GM23338 (cell line): ENCODE measurements around the gene NT5C1A. TPM values are rescaled to one million over a fixed set of nuclear protein-coding genes. Genes with fewer than 3 reads are reported as not detected.
A peak's percentile ranks its signal among the peaks of the same experiment; 100 is the strongest.

Experiments used
- ATAC-seq: fragments of 200-7000 bp; cut with Tn5 transposase; 3 replicates; pipeline ENCODE4 v1.9.1; 2020
- DNase-seq: peaks from one replicate; pipeline ENCODE4 v3.0.0-alpha.2; 2015; ENCODE audit warnings: low spot score
- H2AFZ ChIP-seq: fragments of 200-600 bp; sonication (generic); 2 replicates; pipeline ENCODE4 v1.8.0; 2016; ENCODE audit warnings: antibody characterized with exemption, mild to moderate bottlenecking, moderate library complexity
- H3F3A ChIP-seq: fragments of 200-600 bp; sonication (generic); replicated peaks from 2 replicates; pipeline ENCODE4 v1.8.0; 2017; ENCODE audit warnings: antibody characterized with exemption, mixed run types, low read depth
- H3K27ac ChIP-seq: fragments of 200-600 bp; sonication (generic); 2 replicates; pipeline ENCODE4 v1.6.1; 2016; ENCODE audit warnings: low read depth
- H3K27me3 ChIP-seq: fragments of 200-600 bp; sonication (generic); 2 replicates; pipeline ENCODE4 v1.8.0; 2016; ENCODE audit warnings: mild to moderate bottlenecking, mixed run types, moderate library complexity; ENCODE audit not compliant: insufficient read depth
- H3K36me3 ChIP-seq: fragments of 200-600 bp; sonication (generic); 2 replicates; pipeline ENCODE4 v1.8.0; 2016; ENCODE audit warnings: mild to moderate bottlenecking; ENCODE audit not compliant: insufficient read depth
- H3K4me1 ChIP-seq: fragments of 200-600 bp; sonication (generic); 2 replicates; pipeline ENCODE4 v1.8.0; 2016; ENCODE audit warnings: mild to moderate bottlenecking, moderate library complexity; ENCODE audit not compliant: insufficient read depth
- H3K4me2 ChIP-seq: fragments of 200-600 bp; sonication (generic); 2 replicates; pipeline ENCODE4 v1.7.1; 2017; ENCODE audit warnings: mixed run types
- H3K4me3 ChIP-seq: fragments of 200-600 bp; sonication (generic); 2 replicates; pipeline ENCODE4 v1.6.1; 2016; ENCODE audit warnings: mixed run types
- H3K79me2 ChIP-seq: fragments of 200-600 bp; sonication (generic); replicated peaks from 2 replicates; pipeline ENCODE4 v1.8.0; 2017; ENCODE audit warnings: mild to moderate bottlenecking; ENCODE audit not compliant: insufficient read depth
- H3K9me2 ChIP-seq: fragments of 200-600 bp; sonication (generic); 2 replicates; pipeline ENCODE4 v1.8.0; 2017; ENCODE audit not compliant: insufficient read depth
- H4K20me1 ChIP-seq: fragments of 200-600 bp; sonication (generic); replicated peaks from 2 replicates; pipeline ENCODE4 v1.8.0; 2017; ENCODE audit warnings: mild to moderate bottlenecking; ENCODE audit not compliant: insufficient read depth
- H3K27ac Mint-ChIP-seq: 2 replicates; pipeline ENCODE4 v1.8.0; 2020; ENCODE audit warnings: inconsistent platforms, mild to moderate bottlenecking, moderate library complexity, mixed read lengths
- H3K27me3 Mint-ChIP-seq: 3 replicates; pipeline ENCODE4 v1.8.0; 2022; ENCODE audit warnings: low read depth, mild to moderate bottlenecking, moderate library complexity, mixed read lengths, inconsistent platforms; ENCODE audit not compliant: insufficient read depth, poor library complexity
- H3K36me3 Mint-ChIP-seq: 3 replicates; pipeline ENCODE4 v1.8.0; 2021; ENCODE audit warnings: low read depth, mild to moderate bottlenecking, inconsistent platforms, moderate library complexity, mixed read lengths
- H3K4me1 Mint-ChIP-seq: 3 replicates; pipeline ENCODE4 v1.8.0; 2020; ENCODE audit warnings: mild to moderate bottlenecking, inconsistent platforms, mixed read lengths
- H3K4me3 Mint-ChIP-seq: 3 replicates; pipeline ENCODE4 v1.8.0; 2021; ENCODE audit warnings: moderate library complexity, mild to moderate bottlenecking, inconsistent platforms, mixed read lengths
- H3K9me3 Mint-ChIP-seq: 3 replicates; pipeline ENCODE4 v1.8.0; 2020; ENCODE audit warnings: moderate library complexity, mild to moderate bottlenecking, inconsistent platforms, mixed read lengths
- CREB1 ChIP-seq: fragments of 250-450 bp; sonication (Bioruptor Pico); IDR thresholded peaks from 2 replicates; pipeline ENCODE4 v1.5.0; 2020; ENCODE audit warnings: low read depth, mild to moderate bottlenecking, moderate library complexity
- CTCF ChIP-seq, 2 experiments: fragments of 200-600 bp in 1 of 2; sonication (generic) in 1 of 2; conservative IDR thresholded peaks; 2 replicates each; pipeline versions ENCODE4 v1.5.1 to v1.6.1; 2016 to 2017; ENCODE audit warnings: antibody characterized with exemption in 2 of 2, low read depth in 2 of 2, mild to moderate bottlenecking in 2 of 2, moderate library complexity in 1 of 2
- ETS1 ChIP-seq: IDR thresholded peaks from 2 replicates; pipeline ENCODE4 v1.6.1; 2016; ENCODE audit warnings: antibody characterized with exemption
- EZH2 ChIP-seq: fragments of 200-600 bp; sonication (generic); IDR thresholded peaks from one replicate; pipeline ENCODE4 v1.8.0; 2017; ENCODE audit warnings: antibody characterized with exemption, mild to moderate bottlenecking, low read depth; ENCODE audit not compliant: unreplicated experiment
- EZH2phosphoT487 ChIP-seq: fragments of 200-600 bp; sonication (generic); IDR thresholded peaks from one replicate; pipeline ENCODE4 v1.8.1; 2018; ENCODE audit warnings: antibody characterized with exemption; ENCODE audit not compliant: unreplicated experiment
- JUNB ChIP-seq: IDR thresholded peaks from one replicate; pipeline ENCODE4 v1.6.1; 2016; ENCODE audit warnings: antibody characterized with exemption; ENCODE audit not compliant: unreplicated experiment
- NANOG ChIP-seq: IDR thresholded peaks from 2 replicates; pipeline ENCODE4 v1.6.1; 2016; ENCODE audit warnings: antibody characterized with exemption, borderline replicate concordance
- POLR2AphosphoS5 ChIP-seq: IDR thresholded peaks from 2 replicates; pipeline ENCODE4 v1.6.1; 2016; ENCODE audit warnings: antibody characterized with exemption, low read depth
- REST ChIP-seq: IDR thresholded peaks from one replicate; pipeline ENCODE4 v1.6.1; 2018; ENCODE audit warnings: antibody characterized with exemption; ENCODE audit not compliant: unreplicated experiment
- STAT1 ChIP-seq: IDR thresholded peaks from one replicate; pipeline ENCODE4 v1.6.1; 2016; ENCODE audit warnings: antibody characterized with exemption; ENCODE audit not compliant: unreplicated experiment
- ZNF114 ChIP-seq: fragments of 250-450 bp; sonication (Bioruptor Pico); IDR thresholded peaks from 2 replicates; pipeline ENCODE4 v1.5.0; 2020; ENCODE audit warnings: mild to moderate bottlenecking, moderate library complexity
- ZNF331 ChIP-seq: fragments of 250-450 bp; sonication (Bioruptor Pico); IDR thresholded peaks from 2 replicates; pipeline ENCODE4 v1.5.0; 2020; ENCODE audit warnings: low read depth, mild to moderate bottlenecking, moderate library complexity
- ZNF462 ChIP-seq: fragments of 250-450 bp; sonication (Bioruptor Pico); IDR thresholded peaks from 2 replicates; pipeline ENCODE4 v1.5.0; 2020; ENCODE audit warnings: mild to moderate bottlenecking, moderate library complexity
- polyA plus RNA-seq: library from polyadenylated mRNA; unstranded; fragments of >200 nt; fragmentation: Nextera tagmentation; extraction: Ambion mirVana; gene quantifications from 2 replicates; pipeline ENCODE4 v1.2.1, GENCODE V29; 2016
- total RNA-seq: library from RNA; depleted of rRNA; stranded (reverse); fragments of >200 nt; shearing (Covaris generic); gene quantifications from 2 replicates; pipeline ENCODE4 v1.2.3, GENCODE V29; 2014

The NT5C1A gene
- total and polyA plus RNA-seq, 2 experiments from 2014 or later, result not detected

DNA sequence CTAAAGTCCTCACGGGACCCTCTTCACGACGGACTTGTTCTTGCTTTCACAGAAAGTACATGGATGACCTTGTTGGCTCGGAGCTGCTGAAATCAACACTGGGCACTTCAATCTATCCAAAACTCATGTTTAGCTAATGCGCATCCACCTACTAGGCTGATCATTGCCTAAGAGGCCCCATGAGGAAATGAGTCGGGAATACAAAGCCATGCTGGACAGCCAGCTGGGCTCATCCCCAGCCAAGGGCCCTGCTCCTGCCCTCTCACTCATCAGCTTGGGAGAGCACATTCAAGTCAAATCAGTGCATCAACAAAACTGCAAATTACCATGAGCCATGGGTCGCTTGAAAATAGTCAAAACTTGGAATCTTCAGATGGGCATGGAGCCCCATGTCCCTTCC is 17.6 kb downstream of the NT5C1A start:
- H3K9me2 ChIP-seq, result peaks cover 4% of the 10 kb centered on the region; the same call in 1 of the 2 replicates
- H3K79me2 ChIP-seq, result no peaks in the 10 kb centered on the region
- ATAC-seq (no peak), DNase-seq (no peak)
- no peak for TF ChIP-seq EZH2phosphoT487
- TF ChIP-seq EZH2, result no peak
- no peak for TF ChIP-seq NANOG
- no peak for TF ChIP-seq ZNF462
- no peak for TF ChIP-seq ZNF331 (CRISPR knock-in tag)
- no peak for TF ChIP-seq ZNF114 (CRISPR knock-in tag)
- no peak for TF ChIP-seq ETS1
- TF ChIP-seq POLR2AphosphoS5, result no peak
- TF ChIP-seq CREB1 (CRISPR knock-in tag), result no peak
- no peak for TF ChIP-seq CTCF (conservative IDR thresholded peaks at IDR 0.05; ENCODE audit: low read depth in 2 of 2)
- no peak for TF ChIP-seq REST
- no peak for TF ChIP-seq JUNB
- TF ChIP-seq STAT1, result no peak
- no peaks in the 10 kb centered on the region for H3K9me3 Mint-ChIP-seq
- H3F3A ChIP-seq, result no peaks in the 10 kb centered on the region
- H3K4me2 ChIP-seq, result no peak overlapping the region
- H3K4me3 ChIP-seq, result no peak overlapping the region
- H3K4me1 ChIP-seq, result 0 out of 2 replicates have a peak, but pooled peaks cover 6% of the 10 kb centered on the region
- H3K4me1 Mint-ChIP-seq, result peaks cover 12% of the 10 kb centered on the region
- H3K36me3 ChIP-seq, result no peaks in the 10 kb centered on the region
- H3K4me3 Mint-ChIP-seq, result no peak overlapping the region; the same call in 2 of the 3 replicates
- no peaks in the 10 kb centered on the region for H4K20me1 ChIP-seq
- peaks cover 15% of the 10 kb centered on the region for H3K27me3 Mint-ChIP-seq
- H2AFZ ChIP-seq, result peak overlapping the region; percentile 21; the same call in 1 of the 2 replicates
- peaks cover 30% of the 10 kb centered on the region for H3K27me3 ChIP-seq
- no peak overlapping the region for H3K27ac Mint-ChIP-seq
- H3K36me3 Mint-ChIP-seq, result no peaks in the 10 kb centered on the region
- H3K27ac ChIP-seq, result no peak overlapping the region
